GM21526 (cell line): ENCODE measurements around the gene SPATS2.
"Not testable (repeated sequence)": the region's sequence is repeated elsewhere in the genome, so short reads cannot be mapped to it uniquely, and the experiment has no call there.

Source experiments
- ATAC-seq: cut with Tn5 transposase; IDR thresholded peaks from one replicate; pipeline ENCODE4 v1.9.1; 2021; ENCODE audit warnings: moderate library complexity; ENCODE audit not compliant: unreplicated experiment, low FRiP score

Gene SPATS2

DNA sequence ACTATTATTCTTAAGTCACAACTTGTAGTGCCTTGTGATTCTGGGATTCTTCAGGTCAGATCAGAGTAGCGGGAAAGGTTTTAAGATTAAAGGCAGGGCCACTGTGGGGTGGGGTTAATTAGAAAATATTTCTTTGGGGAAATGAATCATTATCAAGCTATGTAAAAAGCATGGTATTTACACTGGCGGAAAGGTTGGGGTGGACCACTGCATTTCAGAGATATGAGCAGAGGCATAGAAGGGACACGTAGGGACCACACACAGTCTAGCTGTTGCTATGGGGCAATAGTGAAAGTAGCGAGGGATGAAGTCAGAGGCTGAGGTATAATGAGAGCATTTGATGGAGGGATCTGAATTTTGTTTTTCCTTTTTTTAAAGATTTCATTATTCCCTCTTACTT lies 139.9 kb downstream of the SPATS2 start:
- ATAC-seq: no peak

DNA sequence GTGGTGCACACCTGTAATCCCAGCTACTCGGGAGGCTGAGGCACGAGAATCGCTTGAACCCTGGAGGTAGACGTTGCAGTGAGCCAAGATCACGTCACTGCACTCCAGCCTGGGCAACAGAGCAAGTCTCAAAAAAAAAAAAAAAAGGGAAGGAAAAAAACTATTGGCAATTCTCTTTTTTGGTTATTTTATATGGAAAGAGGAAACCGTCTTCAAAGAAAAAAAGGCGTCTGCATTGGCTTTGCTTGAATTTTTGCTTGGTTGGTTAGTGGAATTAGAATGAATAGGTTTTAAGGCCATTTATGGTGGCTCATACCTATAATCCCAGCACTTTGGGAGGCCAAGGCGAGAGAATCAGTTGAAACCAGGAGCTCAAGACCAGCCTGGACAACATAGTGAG lies 142.4 kb downstream of the SPATS2 start:
- not testable (repeated sequence) for ATAC-seq

DNA sequence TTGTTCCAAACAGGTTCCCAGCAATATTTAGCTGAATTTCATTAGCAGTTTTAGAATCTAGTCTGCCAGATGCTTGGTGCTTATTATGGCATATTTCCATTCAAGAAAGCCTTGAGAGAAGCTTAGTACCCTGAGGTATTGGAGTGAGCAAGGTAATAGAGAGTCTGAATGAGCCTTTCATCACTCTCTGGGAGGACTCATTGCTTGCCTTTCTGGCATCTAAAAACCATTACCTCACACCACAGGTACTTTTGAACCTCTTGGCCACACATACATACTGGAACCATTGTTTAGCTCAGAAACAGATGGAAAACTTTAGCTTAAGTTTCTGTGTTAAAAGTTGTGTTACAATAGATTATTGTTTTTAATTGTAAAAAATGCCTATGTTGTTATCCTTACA lies 144.1 kb downstream of the SPATS2 start:
- ATAC-seq: no peak

DNA sequence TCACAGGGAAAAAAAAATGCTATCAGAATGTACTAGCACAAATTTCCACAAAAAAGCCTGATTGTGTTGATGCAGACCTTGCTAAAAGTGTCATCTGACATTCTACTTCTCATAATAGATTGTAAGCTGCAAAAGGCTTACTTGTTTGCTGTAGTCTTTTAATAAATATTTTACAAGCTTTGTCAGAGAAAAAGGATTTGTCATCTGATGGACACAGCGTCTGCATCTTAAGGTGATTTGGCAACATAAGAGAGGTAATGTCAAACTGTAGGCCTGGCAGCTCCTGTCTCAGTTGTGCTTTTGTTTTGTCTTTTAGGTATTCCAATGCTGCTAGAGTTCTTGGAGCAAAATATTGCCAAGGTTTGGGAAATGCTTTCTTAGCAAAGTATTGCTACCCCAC lies 145.3 kb downstream of the SPATS2 start:
- ATAC-seq: no peak

DNA sequence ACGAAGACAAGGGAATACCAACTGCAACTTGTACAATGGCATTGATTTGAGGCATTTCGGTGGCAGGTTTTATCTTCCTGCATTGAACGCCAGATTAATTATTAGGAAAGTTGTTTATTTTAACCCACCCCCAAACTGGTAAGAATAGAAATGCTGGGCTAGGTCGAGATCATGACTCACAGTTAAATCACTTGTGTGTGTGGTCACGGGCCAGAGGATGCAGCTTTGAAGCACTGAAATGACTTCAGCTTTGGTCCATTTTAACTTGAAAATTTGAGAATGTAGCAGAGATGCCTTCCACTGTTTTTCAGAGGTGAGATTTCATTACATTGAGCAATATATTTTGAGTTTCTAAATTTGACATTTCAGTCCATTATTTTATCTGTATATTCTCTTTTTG lies 148.0 kb downstream of the SPATS2 start:
- no peak for ATAC-seq

DNA sequence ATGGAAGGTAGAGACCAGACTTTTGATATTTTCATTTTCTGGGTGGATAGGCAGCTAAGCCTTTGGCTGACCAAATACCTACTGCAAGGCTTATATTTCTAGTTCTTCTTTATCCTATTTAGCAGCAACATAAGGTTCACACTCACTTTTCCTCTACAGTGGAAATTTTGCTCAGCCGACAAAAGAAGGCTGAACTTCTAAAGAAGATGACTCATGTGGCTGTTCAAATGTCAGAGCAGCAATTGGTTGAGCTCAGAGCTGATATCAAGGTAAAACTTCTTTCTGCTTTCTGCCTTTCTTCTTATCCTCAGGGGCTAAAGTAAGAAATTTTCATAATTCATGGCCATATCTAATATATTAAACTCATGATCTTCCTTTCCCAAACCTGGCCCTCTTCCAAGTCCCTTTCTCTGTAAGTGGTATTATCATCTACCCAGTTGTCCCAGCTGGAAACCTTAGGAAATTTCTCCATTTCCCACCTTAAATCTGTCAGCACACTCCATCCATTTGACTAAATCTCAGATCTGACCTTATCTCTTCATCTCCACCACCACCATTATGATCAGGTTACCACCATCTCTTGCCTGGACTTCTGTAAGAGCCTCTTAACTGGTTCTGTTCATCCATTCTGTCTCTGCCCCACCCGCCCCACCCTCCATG lies 151.8 kb downstream of the SPATS2 start:
- no peak for ATAC-seq

DNA sequence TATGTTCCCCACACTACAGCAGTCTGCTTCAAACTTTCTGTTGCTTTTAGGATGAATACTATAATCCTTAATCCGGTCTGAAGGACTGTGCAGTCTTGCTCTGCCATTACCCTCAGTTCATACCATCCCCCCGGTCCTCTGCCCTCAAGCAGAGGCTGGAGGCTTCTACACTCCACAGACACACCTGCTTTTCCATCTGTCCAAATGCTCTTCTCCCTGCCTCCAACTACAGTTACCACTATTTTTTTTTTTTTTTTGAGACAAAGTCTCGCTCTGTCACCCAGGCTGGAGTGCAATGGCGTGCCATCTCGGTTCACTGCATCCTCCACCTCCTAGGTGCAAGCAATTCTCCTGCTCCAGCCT lies 152.3 kb downstream of the SPATS2 start:
- no peak for ATAC-seq

DNA sequence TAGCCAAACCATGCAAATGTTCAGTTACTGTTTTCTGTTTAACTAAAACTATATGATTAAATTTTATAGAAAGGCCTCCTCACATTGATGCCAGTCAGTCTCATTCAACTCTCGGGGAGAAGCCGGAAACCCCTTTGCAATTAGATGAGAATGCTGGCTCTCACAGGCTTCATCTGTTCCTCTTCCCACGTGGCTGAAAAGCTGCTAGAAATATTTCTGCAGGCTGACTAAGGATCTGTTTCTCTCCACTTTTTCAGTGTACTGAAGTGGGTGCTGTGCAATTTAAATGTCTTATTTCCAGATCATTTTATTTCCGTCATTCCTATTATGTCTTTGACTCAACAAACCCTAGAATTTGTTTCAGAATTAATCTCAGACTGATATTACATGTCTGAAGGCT lies 154.1 kb downstream of the SPATS2 start:
- ATAC-seq: no peak

DNA sequence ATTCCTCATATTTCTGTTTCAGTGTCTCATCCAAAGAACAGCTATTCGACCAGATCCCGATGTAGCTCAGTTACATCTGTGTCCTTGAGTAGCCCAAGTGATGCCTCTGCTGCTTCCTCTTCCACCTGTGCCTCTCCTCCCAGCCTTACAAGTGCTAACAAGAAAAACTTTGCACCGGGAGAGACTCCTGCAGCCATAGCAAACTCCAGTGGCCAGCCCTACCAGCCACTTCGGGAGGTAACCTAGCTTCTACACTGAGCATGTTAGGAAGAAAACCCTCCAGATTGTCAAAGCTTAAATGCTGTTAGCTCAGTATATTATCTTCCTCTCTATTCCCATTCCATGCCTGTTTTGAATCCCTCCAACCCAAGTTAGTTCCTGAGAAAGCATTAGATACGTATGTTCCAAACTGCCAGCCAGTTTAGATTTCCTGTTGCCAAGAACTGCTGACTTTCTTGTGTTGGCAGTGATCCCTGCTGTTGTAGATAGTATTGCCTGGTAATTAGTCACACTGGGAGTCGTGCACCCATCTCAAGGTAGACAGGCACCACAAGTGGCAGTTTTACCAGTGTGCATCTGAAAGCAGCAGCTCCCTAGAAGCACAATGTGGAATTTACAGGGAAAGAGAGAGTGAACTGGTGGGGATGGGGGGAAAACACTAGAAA lies 157.5 kb downstream of the SPATS2 start:
- no peak for ATAC-seq

DNA sequence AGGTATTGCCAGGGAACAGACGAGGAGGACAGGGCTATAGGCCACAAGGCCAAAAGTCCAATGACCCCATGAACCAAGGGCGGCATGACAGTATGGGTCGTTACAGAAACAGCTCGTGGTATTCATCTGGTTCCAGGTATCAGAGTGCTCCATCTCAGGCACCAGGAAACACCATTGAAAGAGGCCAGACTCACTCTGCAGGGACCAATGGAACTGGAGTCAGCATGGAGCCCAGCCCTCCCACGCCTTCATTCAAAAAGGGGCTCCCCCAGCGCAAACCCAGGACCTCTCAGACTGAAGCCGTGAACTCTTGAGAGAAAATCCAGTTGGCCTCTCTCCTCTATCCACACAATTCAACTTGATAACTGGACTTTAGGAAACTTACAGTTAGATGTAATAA lies 158.7 kb downstream of the SPATS2 start:
- no peak for ATAC-seq

DNA sequence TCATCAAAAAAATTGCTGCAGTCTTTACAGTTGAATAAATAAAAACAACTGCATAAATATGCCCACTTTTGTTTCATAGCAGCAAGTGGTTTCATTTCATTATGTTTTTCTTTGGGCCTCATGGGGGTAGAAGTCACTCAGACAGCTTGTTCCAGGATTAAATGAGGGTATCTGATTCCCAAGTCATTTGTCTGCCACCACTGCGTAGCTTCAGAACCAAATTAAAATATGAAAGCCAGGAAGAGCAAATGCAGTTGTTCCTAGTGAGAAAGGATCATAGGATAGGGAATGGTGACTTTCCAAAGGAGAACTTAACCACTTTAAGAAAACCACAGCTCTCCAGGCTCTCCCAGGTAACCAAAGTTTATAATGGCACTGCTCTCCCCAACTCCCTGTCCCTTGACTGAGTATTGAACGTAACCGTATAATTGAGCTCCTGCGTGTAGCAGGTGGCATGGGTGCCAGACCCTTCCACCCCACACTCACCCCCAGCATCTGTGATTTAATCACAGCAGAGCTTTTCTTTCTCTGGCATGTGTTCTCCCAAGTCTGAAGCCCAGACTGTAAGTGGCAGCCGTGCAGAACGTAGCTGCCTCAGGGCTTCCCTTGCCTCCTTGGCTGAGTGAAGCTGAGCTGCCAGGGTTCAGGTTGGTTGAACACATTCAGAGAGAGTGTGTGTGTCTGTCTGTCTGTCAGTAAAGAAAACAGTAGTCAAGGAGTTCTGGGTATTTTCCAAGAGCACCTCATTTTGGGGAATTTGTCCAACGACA lies 160.3 kb downstream of the SPATS2 start:
- ATAC-seq: no peak

DNA sequence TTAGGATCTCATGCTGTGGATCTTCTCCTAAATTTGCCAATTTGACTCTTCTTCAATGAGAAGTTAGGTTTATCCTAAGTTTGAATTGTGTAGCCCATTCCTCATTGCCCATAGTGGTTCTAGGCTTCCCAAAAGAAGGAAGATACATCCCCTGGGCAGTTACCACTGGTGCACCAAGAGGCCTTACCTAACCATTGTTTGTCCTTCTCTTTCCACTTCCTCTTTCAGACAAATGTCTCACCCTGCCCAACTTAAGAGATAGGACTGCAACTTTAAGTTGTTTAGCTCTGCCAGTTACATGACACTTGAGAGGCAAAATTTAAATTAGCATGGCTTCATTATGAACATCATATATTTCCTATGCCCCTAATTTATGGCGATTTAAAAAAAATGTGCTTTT lies 162.2 kb downstream of the SPATS2 start:
- no peak for ATAC-seq

DNA sequence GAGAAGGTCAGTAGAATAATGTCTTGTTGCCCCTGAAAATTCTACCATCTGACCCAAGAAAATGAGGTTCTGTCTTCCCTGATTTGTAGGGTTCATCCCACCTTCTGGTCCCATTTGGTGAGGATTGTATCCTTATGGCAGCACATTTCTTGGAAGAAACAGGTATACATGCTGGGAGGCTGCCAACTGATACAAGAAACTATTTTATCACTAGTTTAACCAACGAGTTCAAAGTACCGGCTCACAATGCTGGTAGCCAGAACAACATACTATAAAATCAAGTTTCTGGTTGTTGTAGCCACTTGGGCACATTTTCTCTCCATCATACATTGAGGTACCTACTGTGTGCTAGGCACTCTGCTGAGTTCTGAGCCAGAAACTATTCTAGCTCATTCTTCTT lies 164.5 kb downstream of the SPATS2 start:
- ATAC-seq: no peak

DNA sequence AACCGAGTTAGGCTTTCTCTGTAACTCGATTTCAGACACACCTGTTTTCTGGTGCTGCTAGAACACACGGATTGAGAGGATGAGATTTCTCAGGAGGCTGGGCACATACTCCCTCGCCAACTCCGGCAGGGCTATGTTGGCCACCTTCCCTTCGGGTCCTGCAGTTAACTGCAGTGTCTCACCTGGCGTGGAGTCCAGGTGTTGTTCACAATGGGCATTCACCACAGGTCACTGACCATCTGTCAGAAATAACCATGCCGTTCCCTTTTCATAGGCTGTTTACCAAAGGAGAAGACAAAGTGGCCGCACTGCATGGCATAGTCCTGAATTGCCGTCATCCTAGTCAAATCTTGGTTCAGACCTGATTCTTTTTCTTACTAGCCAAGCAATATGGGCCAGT lies 166.1 kb downstream of the SPATS2 start:
- no peak for ATAC-seq

DNA sequence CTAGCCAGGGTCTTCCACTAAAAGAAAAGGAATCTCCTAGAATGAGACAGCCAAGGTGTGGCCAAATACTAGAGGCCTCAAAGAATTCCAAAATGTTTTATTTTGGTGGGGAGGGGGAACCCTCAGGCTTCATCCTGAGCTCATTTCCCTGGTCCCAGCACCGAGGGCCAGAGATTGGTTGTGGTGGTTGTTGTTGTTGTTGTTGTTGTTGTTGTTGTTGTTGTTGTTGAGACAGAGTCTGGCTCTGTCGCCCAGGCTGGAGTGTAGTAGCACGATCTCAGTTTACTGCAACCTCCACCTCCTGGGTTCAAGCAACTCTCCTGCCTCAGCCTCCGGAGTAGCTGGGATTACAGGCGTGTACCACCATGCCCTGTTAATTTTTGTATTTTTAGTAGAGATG lies 166.9 kb downstream of the SPATS2 start:
- ATAC-seq: not testable (repeated sequence)

DNA sequence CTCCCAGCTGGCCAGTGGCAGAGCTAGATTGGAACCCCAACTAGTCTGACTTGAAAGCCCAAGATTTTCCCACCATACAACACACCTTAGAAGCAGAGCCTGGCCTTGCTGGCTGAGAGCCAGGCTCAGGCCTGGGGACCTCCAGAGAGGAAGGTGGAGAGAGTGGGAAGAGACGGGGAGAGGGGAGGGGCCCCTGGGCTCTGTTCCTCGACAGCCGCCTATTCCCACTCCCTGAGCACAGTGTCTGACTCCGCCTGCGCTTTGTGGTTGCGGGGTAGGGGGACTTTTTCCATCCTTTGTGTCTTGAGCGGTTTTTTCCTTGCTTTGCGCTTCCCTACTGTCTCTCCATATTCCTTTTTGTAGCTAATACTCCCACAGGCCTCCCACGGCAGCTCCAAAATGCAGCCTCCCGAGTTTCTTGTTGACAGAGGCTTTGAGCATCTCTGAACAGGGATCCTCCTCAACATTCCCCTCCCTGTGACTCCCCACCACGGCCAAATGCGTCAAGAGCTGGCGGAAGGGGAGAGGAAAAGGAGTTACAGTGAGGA lies 167.5 kb downstream of the SPATS2 start:
- ATAC-seq: no peak

DNA sequence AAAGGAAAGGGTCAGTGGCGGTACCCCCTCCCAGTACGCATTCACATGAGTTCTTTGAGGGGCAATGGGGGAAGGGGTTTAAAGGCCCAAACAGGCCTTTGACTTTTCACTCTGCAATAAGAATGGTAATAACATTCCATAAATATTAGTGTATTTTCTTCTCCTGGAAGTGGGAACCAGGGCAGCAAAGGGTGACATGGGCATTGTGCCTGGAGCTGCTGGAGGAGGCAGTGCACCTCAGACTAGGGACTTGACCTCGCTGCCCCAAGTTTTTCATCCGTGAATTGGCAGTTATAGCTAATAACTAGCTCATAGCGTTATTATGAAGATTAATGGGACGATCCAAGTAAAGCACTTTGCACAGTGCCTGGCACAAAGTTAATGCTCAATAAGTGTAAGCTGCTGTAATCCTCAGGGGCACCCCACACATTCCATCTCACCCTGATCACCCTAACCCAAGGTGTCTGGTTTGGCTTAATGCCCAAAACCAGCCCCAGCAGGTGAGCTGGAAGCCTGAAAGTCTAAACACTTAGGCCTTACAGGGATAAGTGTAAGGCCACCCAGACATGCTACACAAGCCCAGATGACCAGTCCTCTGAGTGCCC lies 168.8 kb downstream of the SPATS2 start:
- ATAC-seq: no peak

DNA sequence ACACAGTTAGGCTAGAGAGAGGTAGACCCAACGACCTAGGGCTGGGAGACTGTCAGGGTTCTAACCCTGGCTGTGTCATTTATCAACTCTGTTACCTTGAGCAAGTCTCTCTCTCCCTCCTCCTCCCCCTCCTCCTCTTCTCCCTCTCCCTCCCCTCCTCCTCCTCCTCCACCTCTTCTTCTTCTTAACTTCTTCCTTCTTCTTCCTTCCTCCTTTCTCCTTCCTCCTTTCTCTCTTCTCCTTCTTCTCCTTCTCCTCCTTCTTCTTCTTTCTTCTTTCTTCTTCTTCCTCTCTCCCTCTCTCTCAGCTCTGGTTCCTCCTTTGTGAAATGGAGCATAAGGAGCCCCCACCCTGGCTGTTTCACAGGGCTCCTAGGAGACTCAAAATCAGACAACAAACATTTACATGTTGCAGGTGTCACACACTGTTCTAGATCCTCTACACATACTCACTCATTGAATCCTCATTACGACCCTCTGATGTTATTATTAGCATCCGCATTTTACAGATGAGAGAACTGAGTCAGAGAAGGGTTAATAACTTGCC lies 169.3 kb downstream of the SPATS2 start:
- no peak for ATAC-seq

DNA sequence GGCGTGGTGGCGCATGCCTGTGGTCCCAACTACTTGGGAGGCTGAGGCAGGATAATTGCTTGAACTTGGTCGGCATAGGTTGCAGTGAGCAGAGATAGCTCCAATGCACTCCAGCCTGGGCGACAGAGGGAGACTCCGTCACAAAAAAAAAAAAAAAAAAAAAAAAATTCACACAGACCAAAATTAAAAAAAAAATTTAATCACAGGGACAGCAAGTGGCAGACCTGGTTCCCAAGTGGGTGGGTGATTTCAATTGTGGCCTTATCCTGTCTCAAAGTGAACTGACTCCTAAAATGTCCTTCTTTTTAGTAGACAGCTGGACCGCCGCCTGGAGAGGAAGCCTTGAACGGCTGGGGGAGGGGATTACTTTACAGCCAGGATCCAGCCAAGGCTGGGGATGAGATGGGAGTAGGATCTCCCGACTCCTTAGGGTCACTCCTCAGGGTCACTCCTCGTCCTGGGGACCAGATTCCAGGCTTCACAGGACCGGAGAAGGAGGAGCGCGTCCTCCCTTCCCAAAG lies 170.0 kb downstream of the SPATS2 start:
- no peak for ATAC-seq

DNA sequence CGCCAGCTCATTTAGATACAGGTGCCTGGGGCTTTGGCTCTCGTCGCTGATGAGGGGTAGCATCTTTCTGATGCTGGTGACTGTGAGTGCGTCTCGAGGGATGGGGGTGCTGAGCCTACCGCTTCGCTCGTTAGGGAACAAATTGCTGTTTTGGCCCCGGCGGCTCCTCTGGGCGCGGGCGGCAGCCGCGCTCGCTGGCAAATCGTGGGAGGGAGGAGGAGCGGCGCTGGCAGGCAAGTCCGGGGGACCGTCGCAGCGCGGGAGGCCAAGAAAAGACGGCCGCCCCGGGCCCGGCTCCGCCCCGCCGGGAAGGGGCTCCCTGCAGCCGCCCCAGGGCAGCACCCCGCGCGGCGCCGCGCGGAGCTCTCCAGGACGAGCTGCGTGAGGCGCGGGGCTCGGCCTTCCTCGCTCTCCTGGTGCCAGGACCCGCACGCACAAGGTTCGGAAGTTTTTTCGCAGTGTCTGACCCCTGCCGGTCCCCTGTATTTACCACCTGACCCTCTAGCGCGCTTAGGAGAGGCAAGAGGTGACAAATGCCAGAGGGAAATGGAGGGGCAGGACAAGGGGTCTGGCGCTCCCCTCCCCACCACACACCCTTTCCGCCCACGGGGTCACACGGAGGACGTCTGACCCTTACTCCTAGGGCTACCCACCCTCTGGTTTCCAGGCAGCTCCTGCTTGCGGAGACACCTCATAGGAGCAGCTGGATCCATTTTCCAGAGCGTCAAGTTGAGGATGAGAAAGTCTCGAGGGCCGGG lies 170.7 kb downstream of the SPATS2 start:
- ATAC-seq: no peak
